ENCODE measurements around the gene RIC3.

Gene RIC3

DNA sequence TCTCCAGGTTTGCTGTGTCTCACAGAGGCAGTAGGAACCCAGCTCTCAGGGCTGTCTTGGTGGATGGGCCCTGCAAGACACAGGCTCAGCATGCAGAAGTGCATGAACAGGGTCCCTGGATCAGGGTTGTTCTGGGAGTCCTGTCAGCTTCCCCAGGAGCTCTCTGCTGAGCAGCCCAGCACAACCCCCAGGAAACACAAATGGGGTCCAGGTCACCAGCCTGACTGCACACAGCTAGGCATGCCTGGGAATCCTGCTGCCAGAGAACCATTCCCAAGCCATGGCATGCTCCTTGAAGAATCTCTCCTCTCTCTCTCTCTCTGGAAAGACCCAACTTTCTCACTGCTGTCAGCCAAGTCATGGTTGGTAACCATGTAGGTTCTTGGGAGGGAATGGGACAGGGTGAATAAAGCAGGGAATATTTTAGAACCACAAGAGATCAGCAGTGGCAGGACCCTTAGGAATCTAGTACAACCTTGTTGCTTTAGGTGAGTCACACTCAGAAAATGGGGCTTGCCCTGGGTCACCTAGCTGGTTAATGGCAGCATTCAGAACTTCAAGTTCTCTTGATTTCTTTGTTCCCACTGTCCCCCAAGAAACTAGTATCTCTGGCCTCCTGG, 66.4 kb downstream of the RIC3 start:
- DNase-seq = no peak

- DNase-seq = no peak
Measured at GRCh38 chr11:8101421-8101820, 67.4 kb downstream of the RIC3 start.

- no peak for DNase-seq
Measured at GRCh38 chr11:8100605-8101004, 68.2 kb downstream of the RIC3 start.

- DNase-seq = no peak
Measured at GRCh38 chr11:8100158-8100557, 68.7 kb downstream of the RIC3 start.

GRCh38 chr11:8099291-8099899, 69.4 kb downstream of the RIC3 start:
- DNase-seq = peak in 1 of 2 donors; percentile 34

- DNase-seq = no peak
Measured at GRCh38 chr11:8098879-8099278, 69.9 kb downstream of the RIC3 start.

GRCh38 chr11:8098361-8098760, 70.5 kb downstream of the RIC3 start:
- DNase-seq = no peak

DNA sequence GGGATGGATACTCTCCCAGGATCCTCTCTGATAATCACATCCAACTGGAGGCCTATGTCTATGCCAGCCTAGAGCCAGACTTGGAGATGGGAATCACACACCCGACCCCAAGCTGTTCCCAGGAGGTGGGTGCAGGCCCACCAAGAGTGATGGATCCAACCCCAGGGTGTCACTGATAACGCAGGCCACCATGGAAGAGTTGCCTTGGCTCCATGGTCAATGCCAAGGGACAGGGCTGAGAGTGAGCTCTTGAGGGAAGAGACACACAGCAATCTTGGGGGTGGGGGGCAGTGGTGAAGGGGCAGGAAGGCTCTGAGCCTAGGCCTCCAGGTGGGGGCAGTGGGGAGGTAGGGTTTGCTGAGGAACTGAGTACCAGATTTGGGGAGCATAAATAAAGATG, 70.9 kb downstream of the RIC3 start:
- no peak for DNase-seq

DNA sequence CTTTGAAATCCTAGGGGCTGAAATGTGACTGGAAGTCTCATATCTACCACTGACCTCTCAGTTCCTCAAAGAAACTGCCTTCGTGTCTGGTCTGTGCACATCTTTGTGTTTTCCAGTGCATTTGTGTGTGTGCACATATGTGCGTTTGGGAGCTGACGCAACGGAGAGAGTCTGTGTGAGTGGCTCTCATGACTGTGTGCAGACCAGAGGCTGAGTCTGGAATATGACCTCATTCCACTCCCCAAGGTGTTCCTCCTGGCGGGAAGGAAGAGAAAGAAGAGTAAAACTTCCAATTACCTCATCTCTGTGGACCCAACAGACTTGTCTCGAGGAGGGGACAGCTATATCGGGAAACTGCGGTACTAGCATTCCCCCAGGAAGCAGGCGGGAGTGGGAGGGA, 71.4 kb downstream of the RIC3 start:
- no peak for DNase-seq

DNA sequence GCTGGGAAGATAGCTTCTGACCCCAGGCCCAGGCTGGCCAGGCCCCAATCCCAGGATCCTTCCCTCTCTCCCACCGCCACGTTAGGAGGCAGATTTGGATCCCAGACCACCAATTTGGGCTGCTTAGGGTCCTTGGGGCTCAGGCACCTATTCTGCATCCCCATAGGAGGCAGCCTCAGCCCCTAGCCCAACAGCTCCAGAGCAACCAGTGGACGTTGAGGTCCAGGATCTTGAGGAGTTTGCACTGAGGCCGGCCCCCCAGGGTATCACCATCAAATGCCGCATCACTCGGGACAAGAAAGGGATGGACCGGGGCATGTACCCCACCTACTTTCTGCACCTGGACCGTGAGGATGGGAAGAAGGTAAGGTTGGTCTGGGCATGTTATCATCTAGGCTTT, 71.8 kb downstream of the RIC3 start:
- no peak for DNase-seq

GRCh38 chr11:8096575-8096974, 72.2 kb downstream of the RIC3 start:
- no peak for DNase-seq

GRCh38 chr11:8095806-8096522, 72.9 kb downstream of the RIC3 start:
- no peak for DNase-seq

DNA sequence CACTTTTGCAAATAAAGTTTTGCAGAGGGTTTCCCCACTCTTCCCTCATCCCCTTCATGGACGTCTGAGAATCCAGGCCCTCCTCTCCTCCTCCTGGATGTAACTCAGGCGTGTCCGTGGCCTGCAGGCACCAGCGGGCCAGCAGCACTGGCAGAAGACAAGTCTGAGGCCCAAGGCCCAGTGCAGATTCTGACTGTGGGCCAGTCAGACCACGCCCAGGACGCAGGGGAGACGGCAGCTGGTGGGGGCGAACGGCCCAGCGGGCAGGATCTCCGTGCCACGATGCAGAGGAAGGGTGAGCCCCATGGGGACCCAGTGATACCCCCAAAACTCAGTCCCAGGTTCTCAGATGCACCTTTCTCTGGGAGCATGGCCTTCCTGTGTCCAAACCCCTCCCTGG, 73.5 kb downstream of the RIC3 start:
- DNase-seq = no peak

DNA sequence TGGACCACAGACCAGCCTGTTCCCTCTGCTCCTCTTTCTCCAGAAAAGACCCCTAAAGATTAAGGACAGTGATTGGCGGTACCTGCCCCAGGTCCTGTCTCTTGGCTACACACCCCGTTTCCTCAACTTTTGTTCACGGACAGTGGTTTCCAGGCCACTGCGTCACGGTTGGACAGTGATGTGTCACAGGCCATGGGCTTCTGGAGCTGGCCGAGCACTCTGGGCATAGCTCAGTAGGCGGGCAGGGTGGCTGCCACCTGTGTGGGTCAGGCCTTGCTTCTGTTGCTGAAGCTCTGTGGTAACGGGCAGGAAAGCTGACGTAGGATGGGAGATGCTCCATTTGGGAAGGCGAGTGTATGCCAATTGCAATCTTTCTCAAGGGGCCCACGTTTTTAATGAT, 74.2 kb downstream of the RIC3 start:
- DNase-seq = no peak

DNA sequence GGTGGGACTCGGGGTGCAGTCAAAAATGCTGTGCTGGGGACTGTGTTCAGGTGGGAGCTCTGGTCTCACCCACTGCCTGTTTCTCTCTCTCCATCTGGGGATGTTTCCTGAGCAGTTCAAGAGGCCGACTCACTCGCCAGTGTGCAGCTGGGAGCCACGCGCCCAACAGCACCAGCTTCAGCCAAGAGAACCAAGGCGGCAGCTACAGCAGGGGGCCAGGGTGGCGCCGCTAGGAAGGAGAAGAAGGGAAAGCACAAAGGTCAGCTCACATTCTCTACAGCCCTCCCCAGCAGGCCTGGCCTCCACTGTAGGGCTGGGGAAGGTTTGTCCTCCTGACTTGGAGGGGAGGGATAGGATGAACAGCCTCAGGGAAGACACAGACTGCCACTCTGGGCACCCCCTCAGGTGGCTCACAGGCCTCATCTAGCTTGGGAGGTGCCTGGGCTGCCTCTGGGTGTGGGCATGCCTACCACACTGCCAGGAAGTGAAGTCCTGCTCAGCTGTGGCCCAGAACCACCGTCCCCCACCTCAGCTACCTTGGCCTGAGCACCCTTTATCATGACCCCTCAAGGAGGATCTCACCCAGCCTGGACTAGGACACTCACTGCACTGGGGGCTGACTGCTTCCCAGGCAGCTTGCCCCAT, 74.8 kb downstream of the RIC3 start:
- DNase-seq = no peak

DNA sequence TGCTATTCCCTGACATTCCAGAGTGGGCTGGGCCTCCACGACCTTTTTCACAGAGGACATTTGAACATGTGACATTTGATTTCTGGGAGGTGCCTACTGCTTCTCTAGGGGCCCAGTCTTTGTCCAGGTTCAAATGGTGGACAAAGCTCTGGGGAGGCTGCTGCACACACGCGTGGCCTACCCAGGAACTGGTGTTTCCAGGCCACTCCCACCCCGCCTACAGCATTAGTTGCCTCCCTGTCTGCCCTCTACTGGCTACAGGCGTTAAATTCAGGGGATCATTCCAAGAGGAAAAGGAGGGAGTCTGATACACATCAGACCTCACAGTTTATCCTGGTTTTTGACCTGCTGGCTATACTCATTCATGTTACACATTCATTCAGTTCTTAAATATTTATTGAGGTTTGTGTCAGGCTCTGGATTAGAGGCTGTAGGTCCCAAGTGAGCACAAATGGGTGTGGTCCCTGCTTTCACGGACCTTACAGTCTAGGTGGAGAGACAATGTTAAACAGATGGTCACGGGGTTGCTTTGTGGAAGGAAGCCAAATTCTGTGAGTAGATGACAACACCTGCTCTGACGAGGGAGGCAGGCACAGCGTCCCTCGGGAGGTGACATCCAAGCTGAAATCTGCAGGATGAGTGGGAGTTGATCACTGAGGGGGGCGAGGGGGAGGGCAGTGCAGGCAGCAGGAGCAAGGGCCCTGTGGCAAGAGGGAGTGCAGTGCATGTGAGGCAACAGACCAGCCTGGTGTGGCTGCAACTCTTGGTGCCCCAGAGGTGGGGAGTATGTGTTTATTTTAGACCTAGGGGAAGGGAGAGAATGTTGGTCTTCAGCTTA, 76.0 kb downstream of the RIC3 start:
- no peak for DNase-seq

GRCh38 chr11:8091721-8092120, 77.1 kb downstream of the RIC3 start:
- DNase-seq = no peak

GRCh38 chr11:8090756-8091155, 78.1 kb downstream of the RIC3 start:
- DNase-seq = no peak

DNA sequence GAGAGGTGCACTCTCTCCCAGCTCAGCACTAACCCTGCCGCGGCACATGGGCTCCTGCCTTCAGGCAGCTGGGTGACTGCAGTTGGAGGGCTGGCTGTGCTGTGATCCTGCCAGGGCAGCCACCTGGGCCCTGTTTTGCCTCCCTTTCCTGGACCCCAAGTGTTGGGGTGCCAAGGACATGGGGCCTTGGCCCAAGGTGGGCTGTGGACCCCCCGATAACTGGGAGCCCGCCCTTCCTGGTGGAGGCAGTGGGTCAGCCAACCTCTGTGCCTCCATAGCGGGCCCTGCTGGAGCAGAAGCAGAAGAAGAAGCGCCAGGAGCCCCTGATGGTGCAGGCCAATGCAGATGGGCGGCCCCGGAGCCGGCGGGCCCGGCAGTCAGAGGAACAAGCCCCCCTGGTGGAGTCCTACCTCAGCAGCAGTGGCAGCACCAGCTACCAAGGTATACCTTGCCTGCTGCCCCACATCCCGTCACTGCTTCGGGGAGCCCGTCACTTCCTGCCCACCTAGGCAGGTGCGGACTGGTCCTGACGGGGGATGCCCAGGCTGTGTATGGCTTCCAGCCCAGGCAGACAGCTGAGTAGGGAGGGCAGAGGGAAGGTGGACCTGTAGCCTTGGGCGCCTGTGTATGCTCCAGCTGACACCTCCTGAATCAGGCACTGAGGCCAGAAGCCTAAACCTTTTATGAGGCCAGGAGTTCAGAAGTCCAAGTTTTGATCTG, 78.9 kb downstream of the RIC3 start:
- DNase-seq = no peak

- DNase-seq = no peak
Measured at GRCh38 chr11:8087756-8088155, 81.1 kb downstream of the RIC3 start.

GRCh38 chr11:8087185-8087584, 81.6 kb downstream of the RIC3 start:
- DNase-seq = no peak

- DNase-seq = no peak
Measured at GRCh38 chr11:8086571-8086970, 82.3 kb downstream of the RIC3 start.

Data from bone marrow (tissue), 2 donors.